ENCODE measurements around the gene MESP1.

GRCh38 chr15:89767411-89767915 lies 16.4 kb upstream of the MESP1 start:
- TF ChIP-seq EZH2phosphoT487 (IDR thresholded peaks at IDR 0.05; ENCODE audit: insufficient read depth, low read depth) (no peak), EZH2 (IDR thresholded peaks at IDR 0.05; ENCODE audit: insufficient read depth, poor library complexity, severe bottlenecking) (no peak)
